Psoas muscle (tissue), 8 donors: Measurements from ENCODE around the gene DNMT3A. TPM values are rescaled to one million over a fixed set of nuclear protein-coding genes. Genes with fewer than 3 reads are reported as not detected.
A peak's percentile ranks its signal among the peaks of the same experiment; 100 is the strongest.

Experiments used
- ATAC-seq, 4 donors: fragments of 200-7000 bp; cut with Tn5 transposase; one replicate each; pipeline ENCODE4 v1.9.1; 2020; ENCODE audit warnings: moderate library complexity in 3 of 4, mild to moderate bottlenecking in 2 of 4
- DNase-seq, 2 donors: peaks; one replicate each; pipeline ENCODE4 v3.0.0-alpha.2; 2020
- H3K27ac ChIP-seq: fragments of 200-600 bp; one replicate; pipeline ENCODE4 v1.8.0; 2022
- H3K27me3 ChIP-seq, 3 donors: fragments of 200-600 bp in 1 of 3; one replicate each; pipeline versions ENCODE4 v1.6.1 to v1.8.0; 2013 to 2022; ENCODE audit warnings: low read length in 2 of 3, mild to moderate bottlenecking in 2 of 3, moderate library complexity in 1 of 3; ENCODE audit not compliant: insufficient read depth in 3 of 3
- H3K36me3 ChIP-seq, 2 donors: fragments of 200-600 bp in 1 of 2; one replicate each; pipeline versions ENCODE4 v1.6.1 to v1.8.0; 2013 to 2022; ENCODE audit warnings: low read depth in 1 of 2, mild to moderate bottlenecking in 1 of 2, moderate library complexity in 1 of 2; ENCODE audit not compliant: insufficient read depth in 1 of 2
- H3K4me1 ChIP-seq: fragments of 200-600 bp; one replicate; pipeline ENCODE4 v1.8.0; 2022
- H3K4me3 ChIP-seq: fragments of 200-600 bp; one replicate; pipeline ENCODE4 v1.8.0; 2022; ENCODE audit warnings: mild to moderate bottlenecking
- H3K9me3 ChIP-seq: fragments of 200-600 bp; one replicate; pipeline ENCODE4 v1.8.0; 2022
- CTCF ChIP-seq: fragments of 200-600 bp; IDR thresholded peaks from one replicate; pipeline ENCODE4 v1.8.0; 2022; ENCODE audit warnings: antibody characterized with exemption
- WGBS, 3 donors: extraction: QIAGEN DNeasy Blood & Tissue Kit; methylation state at CpG; one replicate each; pipeline versions ENCODE4 v1.1.6 to v1.1.7; 2013; 5-methylcytosine and 5-hydroxymethylcytosine counted together
- intact Hi-C, 2 donors: fragments of 100-400 bp; cut with DNase I; formaldehyde crosslinking; loops; one replicate each; pipeline versions ENCODE4 v1.11.0 to v1.14.2; 2022
- polyA plus RNA-seq, 3 donors: library from polyadenylated mRNA; stranded (reverse); fragments of 200-250 nt; gene quantifications; one replicate each; pipeline ENCODE4 v1.2.3, GENCODE V29; 2013
- total RNA-seq, 4 donors: library from RNA; stranded (reverse); fragmentation: NEBNext Ultra II Directional in 2 of 4; extraction: Animal tissue kit (Norgen Biotek cat#: 25700) in 2 of 4; gene quantifications; one replicate each; pipeline versions ENCODE4 v1.2.1 to v1.2.4, GENCODE V29; 2021 to 2023
- donor health status: healthy with polysubstance abuse.
- donor health status: DM: no; HTN: no; CAD: no; lungs with moderate emphysema.
- donor health status: Bipolar disorder and iron deficiency.
- donor health status: healthy.
- donor health status: DM: yes; HTN: yes; CAD: no.
- donor health status: DM: no; HTN: no; CAD: no.
- donor health status: DM: no; HTN: no; CAD: no.
- donor health status: DM: yes; HTN: yes; CAD: no.

The DNMT3A gene
- total and polyA plus RNA-seq, 7 donors = 7.1 to 26.2 (median 20.6) TPM

GRCh38 chr2:25258847-25259736, 82.6 kb downstream of the DNMT3A start:
- WGBS, 3 donors = 76 to 87% (median 81%) methylated on average over 9 of the region's 9 CpGs
- Histone ChIP-seq H3K27ac (no peak overlapping the region), H3K27me3 (no peaks in the 10 kb centered on the region), H3K4me1 (peaks cover 23% of the 10 kb centered on the region), H3K4me3 (no peak overlapping the region), H3K36me3 (peaks cover 0 to 60% of the 10 kb centered on the region in 2 donors), H3K9me3 (no peaks in the 10 kb centered on the region)
- no peak for TF ChIP-seq CTCF
- ATAC-seq = no peak
- DNase-seq = peak in 1 of 2 donors; percentile 7
- intact Hi-C loops = no loop called here

GRCh38 chr2:25257931-25258846, 83.5 kb downstream of the DNMT3A start:
- WGBS, 3 donors = 81 to 89% (median 89%) methylated on average over 8 to 9 of the region's 9 CpGs
- H3K36me3 ChIP-seq = peaks cover 0 to 59% of the 10 kb centered on the region in 2 donors
- intact Hi-C loops = no loop called here

GRCh38 chr2:25257032-25257552, 84.6 kb downstream of the DNMT3A start:
- ATAC-seq = peak; percentile 81 to 91 (median 87)
- Histone ChIP-seq H3K9me3 (no peaks in the 10 kb centered on the region), H3K36me3 (peaks cover 0 to 54% of the 10 kb centered on the region in 2 donors), H3K27me3 (no peaks in the 10 kb centered on the region), H3K4me1 (peaks cover 23% of the 10 kb centered on the region), H3K27ac (peak overlapping the region; percentile 36), H3K4me3 (no peak overlapping the region)
- peak in 1 of 2 donors; percentile 66 for DNase-seq
- WGBS, 3 donors = 24 to 30% (median 27%) methylated on average over 8 to 9 of the region's 9 CpGs
- TF ChIP-seq CTCF = no peak
- intact Hi-C loops = no loop called here

More at GRCh38 chr2:25257931-25258846, 83.5 kb downstream of the DNMT3A start:
- ATAC-seq (peak in 1 of 4 donors; percentile 6), DNase-seq (peak in 1 of 2 donors; percentile 35)
- H3K4me3 ChIP-seq = no peak overlapping the region
- H3K27ac ChIP-seq = peak overlapping the region; percentile 36
- peaks cover 23% of the 10 kb centered on the region for H3K4me1 ChIP-seq
- H3K9me3 ChIP-seq = no peaks in the 10 kb centered on the region
- no peak for TF ChIP-seq CTCF
- no peaks in the 10 kb centered on the region for H3K27me3 ChIP-seq

- H3K4me1 ChIP-seq = peaks cover 29% of the 10 kb centered on the region
- no peak for TF ChIP-seq CTCF
- H3K27ac ChIP-seq = peak overlapping the region; percentile 36
- no peaks in the 10 kb centered on the region for H3K27me3 ChIP-seq
- intact Hi-C loops = no loop called here
- peaks cover 0 to 48% of the 10 kb centered on the region in 2 donors for H3K36me3 ChIP-seq
- DNase-seq (peak in 1 of 2 donors; percentile 13), ATAC-seq (no peak)
- WGBS, 3 donors = 80 to 88% (median 86%) methylated on average over 2 of the region's 2 CpGs
- H3K4me3 ChIP-seq = no peak overlapping the region
- H3K9me3 ChIP-seq = no peaks in the 10 kb centered on the region
Measured at GRCh38 chr2:25256488-25256875, 85.2 kb downstream of the DNMT3A start.
